Measurements from ENCODE around the gene CAP1. TPM values are rescaled to one million over a fixed set of nuclear protein-coding genes. Genes with fewer than 3 reads are reported as not detected.

CAP1 gene
- total and polyA plus RNA-seq, 2 of the 4 experiments (the other 2 are of a cell fraction), result 434 to 756 TPM

DNA sequence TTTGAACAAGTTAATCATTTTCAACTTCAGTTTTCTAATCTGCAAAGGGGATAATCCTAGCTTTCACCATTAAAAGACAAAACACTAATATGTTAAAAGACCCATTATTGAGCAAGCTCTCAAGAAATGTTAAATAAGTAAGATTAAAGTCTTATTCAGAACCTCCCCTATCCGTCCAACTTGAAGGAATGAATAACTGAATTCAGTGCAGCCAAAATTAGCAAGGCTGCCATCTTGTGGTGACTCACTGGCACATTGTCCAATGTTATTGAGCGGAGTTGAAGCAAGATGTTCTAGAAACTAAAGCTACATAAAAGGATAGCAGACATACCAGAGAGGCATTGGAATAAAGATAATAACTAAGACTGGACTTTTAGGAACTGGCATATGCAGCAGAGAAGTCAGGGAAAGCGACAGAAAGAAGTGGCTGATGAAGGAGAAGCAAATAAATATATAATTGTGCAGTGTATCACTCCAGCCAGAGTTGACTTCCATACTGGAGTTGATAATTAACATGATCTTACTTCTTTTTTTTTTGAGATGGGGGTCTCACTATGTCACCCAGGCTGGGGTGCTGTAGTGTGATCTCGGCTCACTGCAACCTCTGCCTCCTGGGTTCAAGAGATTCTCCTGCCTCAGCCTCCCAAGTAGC, 8.2 kb upstream of the CAP1 start:
- BruUV-seq (replicated peaks), result no TSS peak

More for the DNA sequence above, 8.2 kb upstream of the CAP1 start:
- Histone ChIP-seq H2BK5ac (ENCODE audit: low read depth, low read length, poor library complexity, severe bottlenecking) (no peak overlapping the region), H3K18ac (ENCODE audit: low read depth, low read length) (no peak overlapping the region), H4K8ac (ENCODE audit: low read depth in 2 of 2, low read length in 2 of 2) (no peak overlapping the region), H3K36me3 (ENCODE audit: control insufficient read depth, insufficient read depth, low read length) (no peaks in the 10 kb centered on the region), H2BK20ac (ENCODE audit: low read depth, low read length) (no peak overlapping the region), H3K14ac (replicated peaks; ENCODE audit: low read depth, low read length) (no peak overlapping the region), H3K79me1 (ENCODE audit: low read depth in 1 of 2, low read length in 2 of 2) (no peaks in the 10 kb centered on the region), H4K91ac (ENCODE audit: insufficient read depth, low read depth, low read length) (no peak overlapping the region), H2AFZ (replicated peaks; ENCODE audit: low read length, poor library complexity) (no peak overlapping the region), H3K56ac (ENCODE audit: extremely low read depth, insufficient read depth, low read length) (no peak overlapping the region), H2AK9ac (replicated peaks; ENCODE audit: low read depth, low read length, poor library complexity) (no peak overlapping the region), H3K4me2 (ENCODE audit: low read depth, low read length) (no peak overlapping the region), H4K5ac (ENCODE audit: low read depth, low read length) (no peak overlapping the region), H3K23ac (ENCODE audit: low read depth, low read length) (no peak overlapping the region), H3K9me1 (ENCODE audit: insufficient read depth, low read length) (no peaks in the 10 kb centered on the region), H3K9ac (ENCODE audit: low read depth, low read length) (no peak overlapping the region), H3K4me3 (ENCODE audit: insufficient read depth, low read depth, low read length) (no peak overlapping the region), H2BK15ac (ENCODE audit: low read depth, low read length) (no peak overlapping the region), H3K27me3 (ENCODE audit: control insufficient read depth, insufficient read depth, low read length) (no peaks in the 10 kb centered on the region), H3K27ac (ENCODE audit: insufficient read depth, low read length) (no peak overlapping the region), H3K9me3 (ENCODE audit: control insufficient read depth, insufficient read depth, low read length) (no peaks in the 10 kb centered on the region), H2BK120ac (ENCODE audit: low read depth, low read length) (no peak overlapping the region), H3K4ac (ENCODE audit: low read depth, low read length) (no peak overlapping the region), H2AK5ac (ENCODE audit: low read depth, low read length) (no peak overlapping the region), H4K20me1 (ENCODE audit: insufficient read depth, low read length) (no peaks in the 10 kb centered on the region), H3K4me1 (ENCODE audit: control insufficient read depth, insufficient read depth, low read length) (peaks cover 5% of the 10 kb centered on the region)
- CTCF ChIA-PET, result interaction anchor here (0.5 to 3.9 kb wide), 22 partner anchors 8 to 216 kb away, joined by 3 to 37 read pairs (median 3); no protein-coding TSS in a partner anchor
- ATAC-seq (ENCODE audit: low read depth), result peak; percentile 80
- TF ChIP-seq SMC3 (IDR thresholded peaks at IDR 0.05; ENCODE audit: low read depth, low read length) (peak; percentile 66), RAD21 (IDR thresholded peaks at IDR 0.05; ENCODE audit: low read length) (peak; percentile 70), MXI1 (IDR thresholded peaks at IDR 0.05; ENCODE audit: borderline replicate concordance, low read depth, low read length) (no peak), CHD1 (IDR thresholded peaks at IDR 0.05; ENCODE audit: low read depth, low read length) (no peak)
- TF ChIP-seq, protein P1, sequence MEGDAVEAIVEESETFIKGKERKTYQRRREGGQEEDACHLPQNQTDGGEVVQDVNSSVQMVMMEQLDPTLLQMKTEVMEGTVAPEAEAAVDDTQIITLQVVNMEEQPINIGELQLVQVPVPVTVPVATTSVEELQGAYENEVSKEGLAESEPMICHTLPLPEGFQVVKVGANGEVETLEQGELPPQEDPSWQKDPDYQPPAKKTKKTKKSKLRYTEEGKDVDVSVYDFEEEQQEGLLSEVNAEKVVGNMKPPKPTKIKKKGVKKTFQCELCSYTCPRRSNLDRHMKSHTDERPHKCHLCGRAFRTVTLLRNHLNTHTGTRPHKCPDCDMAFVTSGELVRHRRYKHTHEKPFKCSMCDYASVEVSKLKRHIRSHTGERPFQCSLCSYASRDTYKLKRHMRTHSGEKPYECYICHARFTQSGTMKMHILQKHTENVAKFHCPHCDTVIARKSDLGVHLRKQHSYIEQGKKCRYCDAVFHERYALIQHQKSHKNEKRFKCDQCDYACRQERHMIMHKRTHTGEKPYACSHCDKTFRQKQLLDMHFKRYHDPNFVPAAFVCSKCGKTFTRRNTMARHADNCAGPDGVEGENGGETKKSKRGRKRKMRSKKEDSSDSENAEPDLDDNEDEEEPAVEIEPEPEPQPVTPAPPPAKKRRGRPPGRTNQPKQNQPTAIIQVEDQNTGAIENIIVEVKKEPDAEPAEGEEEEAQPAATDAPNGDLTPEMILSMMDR (conservative IDR thresholded peaks at IDR 0.05; ENCODE audit: low read depth, low read length), result peak; percentile 74
- TF ChIP-seq, protein P2, sequence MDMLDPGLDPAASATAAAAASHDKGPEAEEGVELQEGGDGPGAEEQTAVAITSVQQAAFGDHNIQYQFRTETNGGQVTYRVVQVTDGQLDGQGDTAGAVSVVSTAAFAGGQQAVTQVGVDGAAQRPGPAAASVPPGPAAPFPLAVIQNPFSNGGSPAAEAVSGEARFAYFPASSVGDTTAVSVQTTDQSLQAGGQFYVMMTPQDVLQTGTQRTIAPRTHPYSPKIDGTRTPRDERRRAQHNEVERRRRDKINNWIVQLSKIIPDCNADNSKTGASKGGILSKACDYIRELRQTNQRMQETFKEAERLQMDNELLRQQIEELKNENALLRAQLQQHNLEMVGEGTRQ (IDR thresholded peaks at IDR 0.05; ENCODE audit: low read depth, low read length), result no peak
- POLR2A ChIA-PET (ENCODE audit: unreplicated experiment), result no interaction called here
- peak; percentile 76 for DNase-seq
- intact Hi-C loops (cut with micrococcal nuclease) (loop anchor here (1.0 to 2.0 kb wide), 4 partner anchors 50 to 216 kb away; no protein-coding TSS in a partner anchor), in situ Hi-C loops (cut with MboI; ENCODE audit: low sequenced_read_pairs) (loop anchor here (5.0 to 10.0 kb wide), 2 partner anchors 50 to 218 kb away; no protein-coding TSS in a partner anchor), dilution Hi-C loops (cut with HindIII; ENCODE audit: low sequenced_read_pairs, unreplicated experiment) (no loop called here)
- no CpG with 5 or more reads among the region's 4 CpGs for WGBS, 2 experiments (ENCODE audit: extremely low coverage in 2 of 2, insufficient read length in 1 of 2)
